ENCODE results near the gene C17orf67. TPM values are rescaled to one million over a fixed set of nuclear protein-coding genes. Genes with fewer than 3 reads are reported as not detected.

Gene C17orf67
- total and polyA plus RNA-seq, 7 donors: 0.14 to 1.1 (median 0.25) TPM; not detected in 1

- ATAC-seq (peak; percentile 67 to 83 (median 77)), DNase-seq (no peak)
- WGBS, 3 donors: 17 to 36% (median 24%) methylated on average over 6 of the region's 6 CpGs
- H3K4me3 ChIP-seq: no peak overlapping the region
- H3K9me3 ChIP-seq: no peaks in the 10 kb centered on the region
- TF ChIP-seq CTCF (IDR thresholded peaks at IDR 0.05): no peak
- H3K4me1 ChIP-seq: peaks cover 25% of the 10 kb centered on the region
- H3K27ac ChIP-seq: peak overlapping the region; percentile 74
- no peaks in the 10 kb centered on the region for H3K36me3 ChIP-seq (ENCODE audit: insufficient read depth in 1 of 2, low read depth in 1 of 2)
- H3K27me3 ChIP-seq (ENCODE audit: insufficient read depth in 3 of 3, low read length in 2 of 3): no peaks in the 10 kb centered on the region
- intact Hi-C loops (cut with DNase I): loop anchor here in 1 of 2 donors (5.0 kb wide), 1 partner anchor 105 kb away; no protein-coding TSS in a partner anchor
Measured at GRCh38 chr17:56781906-56782305, 51.8 kb downstream of the C17orf67 start.

GRCh38 chr17:56779898-56780777, 53.6 kb downstream of the C17orf67 start:
- ATAC-seq (peak; percentile 82 to 92 (median 86)), DNase-seq (peak; percentile 75 to 86)
- intact Hi-C loops (cut with DNase I): loop anchor here (1.0 to 5.0 kb wide), 5 partner anchors 63 to 278 kb away; partner anchors contain the start of gene NOG (in 2 of the 2)
- no peaks in the 10 kb centered on the region for H3K36me3 ChIP-seq (ENCODE audit: insufficient read depth in 1 of 2, low read depth in 1 of 2)
- H3K4me1 ChIP-seq: peaks cover 25% of the 10 kb centered on the region
- H3K27ac ChIP-seq: no peak overlapping the region
- H3K9me3 ChIP-seq: no peaks in the 10 kb centered on the region
- TF ChIP-seq CTCF (IDR thresholded peaks at IDR 0.05): peak; percentile 99
- no peaks in the 10 kb centered on the region for H3K27me3 ChIP-seq (ENCODE audit: insufficient read depth in 3 of 3, low read length in 2 of 3)
- peak overlapping the region; percentile 53 for H3K4me3 ChIP-seq
- 1% methylated on average over 47 to 48 of the region's 48 CpGs for WGBS, 3 donors

- ATAC-seq (no peak), DNase-seq (no peak)
- intact Hi-C loops (cut with DNase I): loop anchor here (5.0 kb wide), 4 partner anchors 62 to 277 kb away; partner anchors contain the start of gene NOG (in 1 of the 2)
- 71 to 79% (median 78%) methylated on average over 4 of the region's 4 CpGs for WGBS, 3 donors
- Histone ChIP-seq H3K4me3 (no peak overlapping the region), H3K4me1 (peaks cover 25% of the 10 kb centered on the region), H3K27me3 (ENCODE audit: insufficient read depth in 3 of 3, low read length in 2 of 3) (no peaks in the 10 kb centered on the region), H3K36me3 (ENCODE audit: insufficient read depth in 1 of 2, low read depth in 1 of 2) (no peaks in the 10 kb centered on the region), H3K9me3 (no peaks in the 10 kb centered on the region), H3K27ac (no peak overlapping the region)
- no peak for TF ChIP-seq CTCF (IDR thresholded peaks at IDR 0.05)
Measured at GRCh38 chr17:56779322-56779721, 54.4 kb downstream of the C17orf67 start.

- H3K36me3 ChIP-seq (ENCODE audit: insufficient read depth in 1 of 2, low read depth in 1 of 2): no peaks in the 10 kb centered on the region
- no peak for TF ChIP-seq CTCF (IDR thresholded peaks at IDR 0.05)
- H3K27ac ChIP-seq: no peak overlapping the region
- DNase-seq: no peak
- WGBS, 3 donors: 90 to 91% (median 91%) methylated on average over 9 of the region's 9 CpGs
- no peaks in the 10 kb centered on the region for H3K27me3 ChIP-seq (ENCODE audit: insufficient read depth in 3 of 3, low read length in 2 of 3)
- intact Hi-C loops (cut with DNase I): loop anchor here (5.0 kb wide), 4 partner anchors 62 to 277 kb away; partner anchors contain the start of gene NOG (in 1 of the 2)
- H3K4me3 ChIP-seq: no peak overlapping the region
- H3K9me3 ChIP-seq: no peaks in the 10 kb centered on the region
- H3K4me1 ChIP-seq: peaks cover 25% of the 10 kb centered on the region
- ATAC-seq: no peak
Measured at GRCh38 chr17:56778898-56779297, 54.8 kb downstream of the C17orf67 start.
